Measurements from ENCODE around the gene FMNL1. TPM values are rescaled to one million over a fixed set of nuclear protein-coding genes. Genes with fewer than 3 reads are reported as not detected.
"Not testable (repeated sequence)": the region's sequence is repeated elsewhere in the genome, so short reads cannot be mapped to it uniquely, and the experiment has no call there.

Gene FMNL1
- polyA plus RNA-seq (ENCODE audit: insufficient read length), result 10.0 TPM

- no peak for DNase-seq
These were observed at the start of gene FMNL1 for GRCh38 chr17:45221081-45222013. TSS of gene FMNL1 (plus strand) at chr17:45221885. CDS start at chr17:45222125, 240 bp downstream.

GRCh38 chr17:45172232-45172540 is 49.5 kb upstream of the FMNL1 start:
- no peak for DNase-seq

GRCh38 chr17:45172541-45173286 is 49.0 kb upstream of the FMNL1 start:
- peak; percentile 72 for DNase-seq

GRCh38 chr17:45175759-45176115 is 45.9 kb upstream of the FMNL1 start:
- no peak for DNase-seq

GRCh38 chr17:45177563-45177962 is 44.1 kb upstream of the FMNL1 start:
- DNase-seq, result no peak

GRCh38 chr17:45184144-45184543 is 37.5 kb upstream of the FMNL1 start:
- no peak for DNase-seq

- no peak for DNase-seq
These were observed 34.8 kb upstream of the FMNL1 start for GRCh38 chr17:45186801-45187354.

- no peak for DNase-seq
These were observed 32.7 kb upstream of the FMNL1 start for GRCh38 chr17:45189009-45189408.

GRCh38 chr17:45190503-45191255 is 31.0 kb upstream of the FMNL1 start:
- no peak for DNase-seq

- DNase-seq, result no peak
These were observed 26.3 kb upstream of the FMNL1 start for GRCh38 chr17:45195424-45195823.

GRCh38 chr17:45197108-45197507 is 24.6 kb upstream of the FMNL1 start:
- DNase-seq, result no peak

- peak; percentile 88 for DNase-seq
These were observed 23.9 kb upstream of the FMNL1 start for GRCh38 chr17:45197555-45198334.

GRCh38 chr17:45200701-45201100 is 21.0 kb upstream of the FMNL1 start:
- DNase-seq, result no peak

- no peak for DNase-seq
These were observed 20.2 kb upstream of the FMNL1 start for GRCh38 chr17:45201457-45201856.

- not testable (repeated sequence) for DNase-seq
These were observed 19.8 kb upstream of the FMNL1 start for GRCh38 chr17:45201880-45202279.

- DNase-seq, result peak; percentile 87
These were observed 2.6 kb upstream of the FMNL1 start for GRCh38 chr17:45218895-45219661.

- DNase-seq, result no peak
These were observed 1.6 kb upstream of the FMNL1 start for GRCh38 chr17:45220079-45220478.

- no peak for DNase-seq
These were observed 266 bp downstream of the FMNL1 start for GRCh38 chr17:45222014-45222288.

GRCh38 chr17:45222289-45222995 is 757 bp downstream of the FMNL1 start:
- DNase-seq, result no peak

GRCh38 chr17:45222996-45223538 is 1.4 kb downstream of the FMNL1 start:
- no peak for DNase-seq

All from hindlimb muscle (tissue), 1 donor.